ENCODE results near the gene VPS50.
"Not testable (repeated sequence)": the region's sequence is repeated elsewhere in the genome, so short reads cannot be mapped to it uniquely, and the experiment has no call there.

Gene VPS50

DNA sequence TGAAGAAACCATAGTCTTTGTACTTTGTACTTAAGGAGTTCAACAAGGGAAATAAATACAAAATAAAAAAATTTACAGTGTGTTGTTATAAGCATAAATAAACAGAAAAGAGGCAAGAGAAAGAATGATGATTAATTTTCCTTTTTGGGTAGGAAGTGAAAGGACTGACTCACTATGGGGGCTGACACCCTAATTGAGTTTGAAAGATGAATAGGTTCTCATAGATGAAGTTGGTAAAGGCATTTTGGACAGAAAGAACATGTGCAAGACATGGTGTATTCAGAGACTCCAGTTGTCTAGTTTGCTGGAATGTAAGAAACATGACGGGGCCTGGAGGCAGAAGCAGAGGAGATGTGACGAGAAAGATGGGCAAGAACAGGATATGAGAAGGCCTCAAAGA lies 83.7 kb downstream of the VPS50 start:
- TF ChIP-seq, protein P1, sequence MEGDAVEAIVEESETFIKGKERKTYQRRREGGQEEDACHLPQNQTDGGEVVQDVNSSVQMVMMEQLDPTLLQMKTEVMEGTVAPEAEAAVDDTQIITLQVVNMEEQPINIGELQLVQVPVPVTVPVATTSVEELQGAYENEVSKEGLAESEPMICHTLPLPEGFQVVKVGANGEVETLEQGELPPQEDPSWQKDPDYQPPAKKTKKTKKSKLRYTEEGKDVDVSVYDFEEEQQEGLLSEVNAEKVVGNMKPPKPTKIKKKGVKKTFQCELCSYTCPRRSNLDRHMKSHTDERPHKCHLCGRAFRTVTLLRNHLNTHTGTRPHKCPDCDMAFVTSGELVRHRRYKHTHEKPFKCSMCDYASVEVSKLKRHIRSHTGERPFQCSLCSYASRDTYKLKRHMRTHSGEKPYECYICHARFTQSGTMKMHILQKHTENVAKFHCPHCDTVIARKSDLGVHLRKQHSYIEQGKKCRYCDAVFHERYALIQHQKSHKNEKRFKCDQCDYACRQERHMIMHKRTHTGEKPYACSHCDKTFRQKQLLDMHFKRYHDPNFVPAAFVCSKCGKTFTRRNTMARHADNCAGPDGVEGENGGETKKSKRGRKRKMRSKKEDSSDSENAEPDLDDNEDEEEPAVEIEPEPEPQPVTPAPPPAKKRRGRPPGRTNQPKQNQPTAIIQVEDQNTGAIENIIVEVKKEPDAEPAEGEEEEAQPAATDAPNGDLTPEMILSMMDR (IDR thresholded peaks at IDR 0.05; ENCODE audit: insufficient read depth, low read length, poor library complexity, severe bottlenecking), result no peak
- H3K27me3 ChIP-seq (replicated peaks; ENCODE audit: control insufficient read depth, insufficient read depth, low read length), result no peaks in the 10 kb centered on the region
- no peak for DNase-seq (ENCODE audit: extremely low read depth, insufficient read length)
- no peaks in the 10 kb centered on the region; the same call in 1 of the 2 replicates for H3K36me3 ChIP-seq (ENCODE audit: control insufficient read depth, insufficient read depth, low read length)
- H3K4me3 ChIP-seq (replicated peaks; ENCODE audit: low read depth, low read length), result no peak overlapping the region

DNA sequence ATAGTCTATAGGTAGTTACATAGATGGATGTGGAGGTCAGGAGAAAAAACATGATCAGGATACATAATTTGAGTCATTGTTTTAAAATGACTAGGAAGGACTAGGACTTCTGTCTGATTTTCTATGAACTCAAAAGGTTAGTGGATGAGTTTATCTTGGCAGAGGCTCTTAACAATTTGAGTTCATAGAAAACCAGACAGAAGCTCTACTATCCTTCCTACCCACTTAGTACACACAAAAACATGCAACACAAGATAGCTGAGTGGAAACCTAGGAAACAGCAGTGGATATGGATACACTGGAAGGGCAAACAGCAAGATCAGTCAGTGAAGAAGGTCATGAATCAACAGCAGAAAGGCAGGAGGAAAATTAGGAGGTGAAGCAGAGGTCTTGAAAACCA lies 84.6 kb downstream of the VPS50 start:
- DNase-seq (ENCODE audit: extremely low read depth, insufficient read length), result no peak
- Histone ChIP-seq H3K27me3 (replicated peaks; ENCODE audit: control insufficient read depth, insufficient read depth, low read length) (no peaks in the 10 kb centered on the region), H3K36me3 (ENCODE audit: control insufficient read depth, insufficient read depth, low read length) (no peaks in the 10 kb centered on the region; the same call in 1 of the 2 replicates), H3K4me3 (replicated peaks; ENCODE audit: low read depth, low read length) (no peak overlapping the region)
- TF ChIP-seq, protein P1 (IDR thresholded peaks at IDR 0.05; ENCODE audit: insufficient read depth, low read length, poor library complexity, severe bottlenecking), result no peak

DNA sequence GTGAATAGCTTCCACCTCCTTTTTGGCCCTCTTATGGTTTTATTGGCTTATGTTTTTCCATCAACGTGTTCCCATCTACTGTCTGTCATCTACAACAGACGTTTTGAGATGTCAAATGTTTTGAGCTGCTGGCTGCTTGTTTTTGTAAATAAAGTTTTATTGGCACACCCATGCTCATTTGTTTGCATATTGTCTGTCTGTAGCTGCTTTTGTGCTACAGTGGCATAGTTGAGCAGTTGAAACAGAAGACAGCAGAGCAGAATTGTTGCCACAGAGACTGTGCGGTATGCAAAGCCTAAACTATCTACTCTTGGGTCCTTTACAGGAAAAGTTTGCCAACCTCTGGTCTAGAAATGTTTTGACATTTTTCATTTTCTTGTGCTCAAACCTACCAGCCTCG lies 88.7 kb downstream of the VPS50 start:
- DNase-seq (ENCODE audit: extremely low read depth, insufficient read length), result no peak
- Histone ChIP-seq H3K27me3 (replicated peaks; ENCODE audit: control insufficient read depth, insufficient read depth, low read length) (no peaks in the 10 kb centered on the region), H3K36me3 (ENCODE audit: control insufficient read depth, insufficient read depth, low read length) (no peaks in the 10 kb centered on the region), H3K4me3 (replicated peaks; ENCODE audit: low read depth, low read length) (no peak overlapping the region)
- TF ChIP-seq, protein P1 (IDR thresholded peaks at IDR 0.05; ENCODE audit: insufficient read depth, low read length, poor library complexity, severe bottlenecking), result no peak

DNA sequence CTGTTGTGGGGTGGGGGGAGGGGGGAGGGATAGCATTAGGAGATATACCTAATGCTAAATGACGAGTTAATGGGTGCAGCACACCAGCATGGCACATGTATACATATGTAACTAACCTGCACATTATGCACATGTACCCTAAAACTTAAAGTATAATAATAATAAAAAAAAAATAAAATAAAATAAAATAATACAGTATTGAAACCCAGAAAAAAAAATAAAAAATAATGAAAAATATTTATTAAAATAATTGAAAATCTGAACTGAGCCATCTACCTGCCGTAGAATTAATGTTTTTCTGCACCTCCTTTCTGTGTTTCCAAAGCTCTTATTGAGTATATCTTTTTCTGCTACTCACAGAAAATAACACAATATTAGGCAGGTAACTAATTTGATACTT lies 94.1 kb downstream of the VPS50 start:
- not testable (repeated sequence) for DNase-seq (ENCODE audit: extremely low read depth, insufficient read length); H3K27me3 ChIP-seq (replicated peaks; ENCODE audit: control insufficient read depth, insufficient read depth, low read length); H3K4me3 ChIP-seq (replicated peaks; ENCODE audit: low read depth, low read length); H3K36me3 ChIP-seq (ENCODE audit: control insufficient read depth, insufficient read depth, low read length)

DNA sequence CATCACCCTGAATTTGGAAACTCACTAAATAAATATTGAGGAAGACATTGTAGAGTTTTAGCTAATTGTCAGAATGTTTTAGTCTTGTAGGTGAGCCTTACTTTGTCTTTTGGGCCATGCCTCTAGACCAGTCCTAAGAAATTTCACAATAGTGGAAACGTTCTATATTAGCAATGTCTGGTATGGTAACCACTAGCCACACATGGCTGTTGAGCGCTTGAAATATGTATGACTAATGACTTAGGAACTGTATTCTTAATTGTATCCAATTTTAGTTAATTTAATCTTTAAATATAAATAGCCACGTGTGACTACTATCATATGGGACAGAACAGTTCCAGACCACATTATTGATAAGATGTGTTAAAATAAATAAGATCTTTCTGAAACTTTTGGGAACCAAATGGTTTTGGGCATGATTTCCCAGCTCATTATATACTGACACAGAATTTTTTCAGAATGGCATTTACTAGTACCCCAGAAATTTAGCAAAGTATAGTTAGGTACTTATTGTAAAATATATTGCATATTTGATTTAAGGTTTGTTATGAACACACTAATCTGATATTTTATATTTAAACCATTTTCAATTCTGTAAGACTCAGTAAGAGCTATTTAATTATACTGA lies 95.0 kb downstream of the VPS50 start:
- no peak overlapping the region for H3K4me3 ChIP-seq (replicated peaks; ENCODE audit: low read depth, low read length)
- no peaks in the 10 kb centered on the region for H3K36me3 ChIP-seq (ENCODE audit: control insufficient read depth, insufficient read depth, low read length)
- H3K27me3 ChIP-seq (replicated peaks; ENCODE audit: control insufficient read depth, insufficient read depth, low read length), result no peaks in the 10 kb centered on the region
- DNase-seq (ENCODE audit: extremely low read depth, insufficient read length), result no peak
- TF ChIP-seq, protein P1 (IDR thresholded peaks at IDR 0.05; ENCODE audit: insufficient read depth, low read length, poor library complexity, severe bottlenecking), result no peak

DNA sequence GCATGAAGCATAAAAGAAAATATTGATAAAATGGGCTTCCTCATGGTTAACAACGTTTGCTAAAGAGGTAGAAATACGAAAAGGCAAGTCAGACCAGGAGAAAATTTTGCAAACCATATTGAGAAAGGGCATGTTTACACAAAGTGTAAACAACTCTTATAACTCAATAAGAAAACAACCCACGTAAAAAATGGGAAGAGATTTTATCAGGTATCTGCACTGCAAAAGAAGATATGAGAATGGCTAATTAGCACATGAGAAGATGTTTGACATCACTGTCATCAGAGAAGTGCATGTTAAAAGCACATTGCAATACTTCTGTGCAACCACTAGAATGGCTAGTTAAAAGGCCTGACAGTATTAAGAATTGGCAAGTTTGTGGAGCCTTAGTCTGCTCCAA lies 99.5 kb downstream of the VPS50 start:
- TF ChIP-seq, protein P1 (IDR thresholded peaks at IDR 0.05; ENCODE audit: insufficient read depth, low read length, poor library complexity, severe bottlenecking), result no peak
- DNase-seq (ENCODE audit: extremely low read depth, insufficient read length), result no peak
- no peaks in the 10 kb centered on the region for H3K36me3 ChIP-seq (ENCODE audit: control insufficient read depth, insufficient read depth, low read length)
- no peak overlapping the region for H3K4me3 ChIP-seq (replicated peaks; ENCODE audit: low read depth, low read length)
- H3K27me3 ChIP-seq (replicated peaks; ENCODE audit: control insufficient read depth, insufficient read depth, low read length), result no peaks in the 10 kb centered on the region
